Neural progenitor cell (in vitro differentiated cells): Measurements from ENCODE around the gene FBLIM1.

Experiments used
- EZH2 ChIP-seq: fragments of 200-600 bp; sonication (generic); IDR thresholded peaks from 2 replicates; pipeline ENCODE4 v1.6.1; 2017; ENCODE audit warnings: antibody characterized with exemption, mild to moderate bottlenecking, moderate library complexity
- TF ChIP-seq, protein P1 (sequence below): fragments of 200-600 bp; sonication (generic); IDR thresholded peaks from 2 replicates; pipeline ENCODE4 v1.5.1; 2017; ENCODE audit warnings: antibody characterized with exemption, mild to moderate bottlenecking

DNA sequence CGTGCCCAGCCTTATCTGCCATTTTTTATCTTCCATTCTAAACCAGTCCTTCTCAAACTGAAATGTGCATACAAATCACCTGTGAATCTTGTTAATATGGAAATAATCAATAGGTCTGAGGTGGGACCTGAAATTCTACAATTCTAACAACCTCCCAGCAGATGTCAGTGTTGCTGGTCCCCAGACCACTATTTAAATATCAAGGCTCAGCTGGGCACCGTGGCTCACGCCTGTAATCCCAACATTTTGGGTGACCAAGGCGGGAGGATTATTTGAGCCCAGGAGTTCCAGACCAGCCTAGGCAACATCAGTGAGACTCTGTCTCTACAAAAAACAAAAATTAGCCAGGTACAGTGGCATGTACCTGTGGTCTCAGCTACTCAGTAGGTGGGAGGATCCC lies 44.8 kb downstream of the FBLIM1 start:
- TF ChIP-seq, protein P1, sequence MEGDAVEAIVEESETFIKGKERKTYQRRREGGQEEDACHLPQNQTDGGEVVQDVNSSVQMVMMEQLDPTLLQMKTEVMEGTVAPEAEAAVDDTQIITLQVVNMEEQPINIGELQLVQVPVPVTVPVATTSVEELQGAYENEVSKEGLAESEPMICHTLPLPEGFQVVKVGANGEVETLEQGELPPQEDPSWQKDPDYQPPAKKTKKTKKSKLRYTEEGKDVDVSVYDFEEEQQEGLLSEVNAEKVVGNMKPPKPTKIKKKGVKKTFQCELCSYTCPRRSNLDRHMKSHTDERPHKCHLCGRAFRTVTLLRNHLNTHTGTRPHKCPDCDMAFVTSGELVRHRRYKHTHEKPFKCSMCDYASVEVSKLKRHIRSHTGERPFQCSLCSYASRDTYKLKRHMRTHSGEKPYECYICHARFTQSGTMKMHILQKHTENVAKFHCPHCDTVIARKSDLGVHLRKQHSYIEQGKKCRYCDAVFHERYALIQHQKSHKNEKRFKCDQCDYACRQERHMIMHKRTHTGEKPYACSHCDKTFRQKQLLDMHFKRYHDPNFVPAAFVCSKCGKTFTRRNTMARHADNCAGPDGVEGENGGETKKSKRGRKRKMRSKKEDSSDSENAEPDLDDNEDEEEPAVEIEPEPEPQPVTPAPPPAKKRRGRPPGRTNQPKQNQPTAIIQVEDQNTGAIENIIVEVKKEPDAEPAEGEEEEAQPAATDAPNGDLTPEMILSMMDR, result peak; percentile 69
- TF ChIP-seq EZH2, result no peak
